Lower leg skin (tissue), 4 donors: ENCODE data around the gene MPHOSPH8. TPM values are rescaled to one million over a fixed set of nuclear protein-coding genes. Genes with fewer than 3 reads are reported as not detected.
"Not testable (repeated sequence)": the region's sequence is repeated elsewhere in the genome, so short reads cannot be mapped to it uniquely, and the experiment has no call there.

Source experiments
- DNase-seq, 2 donors: peaks; one replicate each; pipeline ENCODE4 v3.0.0-alpha.2; 2019; ENCODE audit warnings: low spot score in 2 of 2
- H3K4me3 ChIP-seq: fragments of 200-600 bp; sonication (generic); 2 replicates; pipeline ENCODE4 v1.5.1; 2017; ENCODE audit warnings: mild to moderate bottlenecking, low read depth; ENCODE audit not compliant: poor library complexity, severe bottlenecking
- CTCF ChIP-seq, 3 donors: fragments of 450-650 bp; IDR thresholded peaks; one replicate each; pipeline ENCODE4 v1.5.1; 2016; ENCODE audit warnings: antibody characterized with exemption in 3 of 3, mild to moderate bottlenecking in 3 of 3, moderate library complexity in 2 of 3
- POLR2A ChIP-seq, 2 donors: fragments of 450-650 bp; IDR thresholded peaks; one replicate each; pipeline ENCODE4 v1.6.1; 2016 to 2017; ENCODE audit warnings: antibody characterized with exemption in 2 of 2, mild to moderate bottlenecking in 1 of 2, moderate library complexity in 1 of 2
- WGBS, 2 donors: methylation state at CpG; one replicate each; pipeline ENCODE4 v1.1.5; 2018; 5-methylcytosine and 5-hydroxymethylcytosine counted together
- intact Hi-C: fragments of 100-400 bp; cut with DNase I; formaldehyde crosslinking; loops from one replicate; pipeline ENCODE4 v1.15.0; 2023; ENCODE audit warnings: low total_unique reads
- total RNA-seq, 4 donors: library from RNA; depleted of rRNA; stranded (reverse); fragments of >200 nt; gene quantifications; one replicate each; pipeline ENCODE4 v1.1.0, GENCODE V29; 2016

The MPHOSPH8 gene
- total RNA-seq, 4 donors from 2014 or later, result 18.6 to 30.1 (median 25.6) TPM

GRCh38 chr13:19695428-19695827, 62.0 kb downstream of the MPHOSPH8 start:
- TF ChIP-seq POLR2A (IDR thresholded peaks at IDR 0.05), result no peak
- TF ChIP-seq CTCF (IDR thresholded peaks at IDR 0.05), result no peak
- WGBS, 2 donors, result 95% methylated on average over 1 of the region's 1 CpG
- H3K4me3 ChIP-seq, result no peak overlapping the region
- intact Hi-C loops, result no loop called here
- no peak for DNase-seq

- no peak overlapping the region for H3K4me3 ChIP-seq
- TF ChIP-seq POLR2A (IDR thresholded peaks at IDR 0.05) (no peak), CTCF (IDR thresholded peaks at IDR 0.05) (no peak)
- no peak for DNase-seq
- intact Hi-C loops, result no loop called here
- 85% methylated on average over 3 of the region's 3 CpGs for WGBS, 2 donors
Measured at GRCh38 chr13:19695829-19696228, 62.4 kb downstream of the MPHOSPH8 start.

- DNase-seq, H3K4me3 ChIP-seq, intact Hi-C loops: not testable (repeated sequence)
- 79 to 94% methylated on average over 3 to 4 of the region's 5 CpGs for WGBS, 2 donors
Measured at GRCh38 chr13:19700963-19701362, 67.5 kb downstream of the MPHOSPH8 start.

GRCh38 chr13:19701619-19702018, 68.2 kb downstream of the MPHOSPH8 start:
- intact Hi-C loops, DNase-seq, H3K4me3 ChIP-seq: not testable (repeated sequence)

GRCh38 chr13:19704256-19704655, 70.8 kb downstream of the MPHOSPH8 start:
- DNase-seq, H3K4me3 ChIP-seq, intact Hi-C loops: not testable (repeated sequence)
- 85% methylated on average over 6 of the region's 6 CpGs for WGBS, 2 donors

- intact Hi-C loops, DNase-seq, H3K4me3 ChIP-seq: not testable (repeated sequence)
- 93 to 96% methylated on average over 1 of the region's 1 CpG for WGBS, 2 donors
Measured at GRCh38 chr13:19709039-19709438, 75.6 kb downstream of the MPHOSPH8 start.

GRCh38 chr13:19709782-19710181, 76.3 kb downstream of the MPHOSPH8 start:
- DNase-seq, intact Hi-C loops, H3K4me3 ChIP-seq: not testable (repeated sequence)

- no peak for TF ChIP-seq POLR2A (IDR thresholded peaks at IDR 0.05)
- TF ChIP-seq CTCF (IDR thresholded peaks at IDR 0.05), result no peak
- WGBS, 2 donors, result 79 to 80% methylated on average over 10 of the region's 10 CpGs
- intact Hi-C loops, result no loop called here
- DNase-seq, result no peak
- H3K4me3 ChIP-seq, result no peak overlapping the region
Measured at GRCh38 chr13:19713186-19713965, 79.9 kb downstream of the MPHOSPH8 start.
